HEK293 (cell line): ENCODE results near the gene CD53.

Source experiments
- CTCF ChIA-PET: fragments of 350-600 bp; formaldehyde crosslinking; extraction: SDS; loops from one replicate; lab custom pipeline; 2021; ENCODE audit warnings: antibody characterized with exemption; lab: Yijun Ruan, JAX
- POLR2A ChIA-PET: fragments of 300-600 bp; formaldehyde crosslinking; extraction: SDS; loops from one replicate; lab custom pipeline; 2020; ENCODE audit warnings: antibody characterized with exemption, inconsistent platforms; lab: Yijun Ruan, JAX
- H3K27ac ChIP-seq: fragments of 200-500 bp; sonication (Bioruptor generic); 2 replicates; pipeline ENCODE4 v1.5.1; 2014; ENCODE audit warnings: low read depth, low read length, control low read depth, inconsistent platforms; ENCODE audit errors: extremely low read depth
- H3K36me3 ChIP-seq, 2 experiments: fragments of 200-500 bp in 1 of 2; sonication (Bioruptor generic) in 1 of 2; 1 replicate in 1 of 2; 2 replicates in 1 of 2; pipeline ENCODE4 v1.5.1; 2014 to 2017; ENCODE audit warnings: inconsistent platforms in 2 of 2, low read length in 2 of 2; ENCODE audit not compliant: control insufficient read depth in 2 of 2, insufficient read depth in 1 of 2
- H3K4me1 ChIP-seq: fragments of 200-500 bp; sonication (Bioruptor generic); 2 replicates; pipeline ENCODE4 v1.5.1; 2014; ENCODE audit warnings: mild to moderate bottlenecking, low read length, inconsistent platforms; ENCODE audit not compliant: control insufficient read depth, insufficient read depth
- H3K4me3 ChIP-seq: 2 replicates; pipeline ENCODE4 v1.5.1; 2011; ENCODE audit warnings: low read depth, mild to moderate bottlenecking, control low read depth, low read length, moderate library complexity
- H3K9me3 ChIP-seq: fragments of 200-500 bp; sonication (Bioruptor generic); 2 replicates; pipeline ENCODE4 v1.5.1; 2014; ENCODE audit warnings: low read depth, low read length, inconsistent platforms; ENCODE audit not compliant: control insufficient read depth, insufficient read depth
- EGR2 ChIP-seq: fragments of 450-650 bp; formaldehyde crosslinking; IDR thresholded peaks from 2 replicates; pipeline ENCODE4 v1.5.1; 2016; ENCODE audit warnings: low read depth, missing biosample characterization, missing genetic modification characterization
- PRDM1 ChIP-seq: fragments of 450-650 bp; formaldehyde crosslinking; IDR thresholded peaks from 2 replicates; pipeline ENCODE4; 2016; ENCODE audit warnings: missing biosample characterization, missing genetic modification characterization
- SCRT2 ChIP-seq: fragments of 450-650 bp; formaldehyde crosslinking; IDR thresholded peaks from 2 replicates; pipeline ENCODE4 v1.5.1; 2016; ENCODE audit warnings: missing biosample characterization, missing genetic modification characterization
- SP7 ChIP-seq: fragments of 450-650 bp; formaldehyde crosslinking; IDR thresholded peaks from 2 replicates; pipeline ENCODE4 v1.5.1; 2016; ENCODE audit warnings: missing biosample characterization, missing genetic modification characterization
- YY1 ChIP-seq: fragments of 450-650 bp; formaldehyde crosslinking; IDR thresholded peaks from 2 replicates; pipeline ENCODE4 v1.5.1; 2018; ENCODE audit warnings: missing biosample characterization, missing genetic modification characterization
- YY2 ChIP-seq: fragments of 450-650 bp; formaldehyde crosslinking; IDR thresholded peaks from 2 replicates; pipeline ENCODE4 v1.5.1; 2016; ENCODE audit warnings: missing biosample characterization, missing genetic modification characterization
- ZEB2 ChIP-seq: fragments of 450-650 bp; formaldehyde crosslinking; IDR thresholded peaks from 2 replicates; pipeline ENCODE4 v1.5.1; 2016; ENCODE audit warnings: missing biosample characterization, missing genetic modification characterization
- ZNF10 ChIP-seq: fragments of 450-650 bp; formaldehyde crosslinking; IDR thresholded peaks from 2 replicates; pipeline ENCODE4 v1.5.1; 2017; ENCODE audit warnings: missing biosample characterization, missing genetic modification characterization
- ZNF112 ChIP-seq: fragments of 450-650 bp; formaldehyde crosslinking; IDR thresholded peaks from 2 replicates; pipeline ENCODE4 v1.5.0; 2017; ENCODE audit warnings: missing biosample characterization, missing genetic modification characterization
- ZNF140 ChIP-seq: fragments of 450-650 bp; formaldehyde crosslinking; IDR thresholded peaks from 2 replicates; pipeline ENCODE4 v1.5.1; 2016; ENCODE audit warnings: missing biosample characterization, missing genetic modification characterization
- ZNF202 ChIP-seq: fragments of 450-650 bp; formaldehyde crosslinking; IDR thresholded peaks from 2 replicates; pipeline ENCODE4 v1.5.1; 2016; ENCODE audit warnings: missing biosample characterization, missing genetic modification characterization, borderline replicate concordance
- ZNF211 ChIP-seq: fragments of 450-650 bp; formaldehyde crosslinking; IDR thresholded peaks from 2 replicates; pipeline ENCODE4 v1.5.1; 2016; ENCODE audit warnings: low read depth, missing biosample characterization, missing genetic modification characterization
- ZNF214 ChIP-seq: fragments of 450-650 bp; formaldehyde crosslinking; IDR thresholded peaks from 2 replicates; pipeline ENCODE4 v1.5.1; 2017; ENCODE audit warnings: missing biosample characterization, mild to moderate bottlenecking, missing genetic modification characterization, borderline replicate concordance
- ZNF416 ChIP-seq: fragments of 450-650 bp; formaldehyde crosslinking; IDR thresholded peaks from 2 replicates; pipeline ENCODE4 v1.5.1; 2016; ENCODE audit warnings: missing biosample characterization, missing genetic modification characterization
- ZNF423 ChIP-seq: fragments of 450-650 bp; formaldehyde crosslinking; IDR thresholded peaks from 2 replicates; pipeline ENCODE4 v1.5.1; 2016; ENCODE audit warnings: missing biosample characterization, missing genetic modification characterization
- ZNF610 ChIP-seq: fragments of 450-650 bp; formaldehyde crosslinking; IDR thresholded peaks from 2 replicates; pipeline ENCODE4 v1.5.1; 2016; ENCODE audit warnings: missing biosample characterization, missing genetic modification characterization, borderline replicate concordance
- ZXDB ChIP-seq: fragments of 450-650 bp; formaldehyde crosslinking; IDR thresholded peaks from 2 replicates; pipeline ENCODE4 v1.5.1; 2016; ENCODE audit warnings: missing biosample characterization, missing genetic modification characterization
- TF ChIP-seq, protein P1 (sequence below): fragments of 450-650 bp; formaldehyde crosslinking; IDR thresholded peaks from 2 replicates; pipeline ENCODE4 v1.5.1; 2016; ENCODE audit warnings: missing biosample characterization, missing genetic modification characterization
- TF ChIP-seq, protein P2 (sequence below): fragments of 450-650 bp; formaldehyde crosslinking; IDR thresholded peaks from 2 replicates; pipeline ENCODE4 v1.5.1; 2016; ENCODE audit warnings: missing biosample characterization, missing genetic modification characterization, borderline replicate concordance
- TF ChIP-seq, protein P3 (sequence below): fragments of 450-650 bp; formaldehyde crosslinking; IDR thresholded peaks from 2 replicates; pipeline ENCODE4 v1.5.1; 2016; ENCODE audit warnings: missing biosample characterization, missing genetic modification characterization

Gene CD53

DNA sequence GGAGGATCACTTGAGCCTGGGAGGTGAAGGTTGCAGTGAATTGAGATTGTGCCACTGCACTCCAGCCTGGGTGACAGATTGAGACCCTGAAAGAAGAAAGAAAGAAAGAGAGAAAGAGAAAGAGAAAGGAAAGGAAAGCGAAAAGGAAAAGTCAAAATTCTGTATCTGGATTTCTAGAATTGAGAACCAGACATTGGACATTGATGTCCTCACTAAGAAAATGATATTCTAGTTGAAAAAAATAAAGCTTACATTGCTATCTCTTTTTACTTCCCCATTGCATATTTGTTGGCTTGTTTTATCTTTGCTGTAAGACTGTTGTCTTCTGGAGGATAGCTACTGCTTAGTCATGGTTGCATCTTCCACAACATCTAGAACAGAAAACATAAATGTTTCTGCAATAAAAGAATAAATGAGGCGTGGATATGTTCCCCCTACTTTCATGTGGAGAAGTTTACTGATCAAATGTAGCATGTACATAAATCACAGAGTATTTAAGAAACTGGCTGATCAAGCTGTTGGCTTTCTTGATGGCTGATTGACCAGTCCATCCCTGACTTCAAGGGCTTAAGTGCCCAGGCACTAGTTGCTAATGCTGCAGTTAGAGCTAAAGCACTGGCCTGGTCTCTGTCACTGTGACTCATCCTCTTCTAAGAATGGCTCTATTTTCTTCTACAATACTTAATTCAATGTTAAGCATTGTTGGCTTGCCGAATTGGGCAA lies 17.7 kb downstream of the CD53 start:
- POLR2A ChIA-PET = no interaction called here

DNA sequence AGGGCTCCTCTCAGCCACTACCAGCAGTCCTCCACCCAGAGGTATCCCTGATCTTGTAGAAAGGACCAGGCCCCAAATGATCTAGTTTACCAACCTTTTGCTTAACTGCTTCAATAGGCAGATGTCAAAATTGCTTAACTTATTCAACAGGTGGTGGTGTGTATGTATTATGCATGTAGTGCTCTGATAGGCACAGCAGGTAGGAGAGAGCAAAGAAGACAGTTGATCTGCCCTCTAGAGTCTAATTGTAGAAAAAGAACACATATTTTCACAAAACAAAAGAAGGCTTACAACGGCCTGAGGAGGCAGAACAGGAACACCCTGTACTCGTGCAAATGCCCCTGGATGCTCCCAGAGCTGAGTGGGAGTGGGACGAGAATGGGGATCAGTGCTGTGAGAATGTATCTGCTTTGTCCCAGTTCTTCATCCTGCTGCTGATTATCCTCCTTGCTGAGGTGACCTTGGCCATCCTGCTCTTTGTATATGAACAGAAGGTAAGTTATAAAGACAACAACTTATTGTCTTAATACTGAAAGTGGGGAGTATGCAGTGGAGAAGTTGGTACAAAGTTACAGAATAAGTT lies 21.1 kb downstream of the CD53 start:
- H3K9me3 ChIP-seq = no peaks in the 10 kb centered on the region
- POLR2A ChIA-PET = no interaction called here
- peak; percentile 93 for TF ChIP-seq SCRT2 (tag by site-specific recombination)
- TF ChIP-seq ZNF416 = no peak
- CTCF ChIA-PET = no interaction called here
- H3K4me1 ChIP-seq = no peaks in the 10 kb centered on the region
- H3K4me3 ChIP-seq = no peak overlapping the region
- H3K27ac ChIP-seq = no peak overlapping the region
- H3K36me3 ChIP-seq = no peaks in the 10 kb centered on the region

More for the DNA sequence above, 17.7 kb downstream of the CD53 start:
- no peak for TF ChIP-seq ZXDB (tag by site-specific recombination)
- TF ChIP-seq ZNF10 (tag by site-specific recombination) = no peak
- TF ChIP-seq EGR2 (tag by site-specific recombination) = no peak
- TF ChIP-seq PRDM1 = peak; percentile 46
- Histone ChIP-seq H3K4me3 (no peak overlapping the region), H3K9me3 (no peaks in the 10 kb centered on the region), H3K36me3 (no peaks in the 10 kb centered on the region), H3K27ac (no peak overlapping the region), H3K4me1 (no peaks in the 10 kb centered on the region)
- CTCF ChIA-PET = no interaction called here

DNA sequence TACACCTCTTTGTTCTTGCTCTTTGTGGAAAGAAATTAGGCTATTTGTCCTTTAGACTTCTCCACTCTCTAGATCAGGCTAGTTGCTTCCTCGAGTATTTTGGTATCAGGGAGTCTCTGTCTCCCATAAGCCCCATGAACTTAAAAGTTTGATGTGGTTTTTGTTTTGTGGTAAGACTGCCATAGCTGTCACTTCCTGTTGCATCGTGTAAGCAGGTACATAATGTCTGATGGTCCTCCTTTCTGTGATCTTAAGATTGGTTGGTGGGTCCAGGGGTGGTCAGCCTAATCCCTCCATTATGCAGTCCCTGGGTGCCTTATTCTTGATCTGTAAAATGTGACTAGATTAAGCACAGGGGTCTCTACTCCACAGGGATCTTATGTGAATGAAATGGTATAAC lies 23.1 kb downstream of the CD53 start:
- CTCF ChIA-PET = no interaction called here
- no peaks in the 10 kb centered on the region for H3K36me3 ChIP-seq
- H3K4me1 ChIP-seq = no peaks in the 10 kb centered on the region

DNA sequence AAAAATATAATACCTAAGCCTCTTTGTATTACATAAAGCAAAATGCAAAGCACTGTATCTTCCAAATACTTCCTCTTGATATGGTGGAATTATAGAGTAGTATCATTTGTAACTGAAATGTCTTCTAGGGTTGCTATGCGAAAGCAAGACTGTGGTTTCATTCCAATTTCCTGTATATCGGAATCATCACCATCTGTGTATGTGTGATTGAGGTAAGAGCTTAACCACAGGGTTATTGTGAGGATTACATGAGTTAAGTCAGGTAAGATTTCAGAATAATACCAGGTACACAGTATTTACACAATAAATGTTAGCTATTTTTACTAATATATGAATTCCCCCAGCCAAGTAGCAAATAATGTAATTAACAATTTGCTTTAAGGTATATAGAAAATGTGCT lies 24.7 kb downstream of the CD53 start:
- Histone ChIP-seq H3K9me3 (no peaks in the 10 kb centered on the region), H3K27ac (no peak overlapping the region), H3K36me3 (no peaks in the 10 kb centered on the region), H3K4me1 (no peaks in the 10 kb centered on the region), H3K4me3 (no peak overlapping the region)
- CTCF ChIA-PET = interaction anchor here (0.9 kb wide), 1 partner anchor 117 kb away, joined by 3 read pairs; no protein-coding TSS in a partner anchor
- no peak for TF ChIP-seq ZNF423
- no peak for TF ChIP-seq ZNF211 (tag by site-specific recombination)
- TF ChIP-seq YY2 (tag by site-specific recombination) = no peak
- no peak for TF ChIP-seq YY1 (tag by site-specific recombination)
- no peak for TF ChIP-seq SP7
- TF ChIP-seq ZNF610 (tag by site-specific recombination) = no peak
- TF ChIP-seq, protein P1, sequence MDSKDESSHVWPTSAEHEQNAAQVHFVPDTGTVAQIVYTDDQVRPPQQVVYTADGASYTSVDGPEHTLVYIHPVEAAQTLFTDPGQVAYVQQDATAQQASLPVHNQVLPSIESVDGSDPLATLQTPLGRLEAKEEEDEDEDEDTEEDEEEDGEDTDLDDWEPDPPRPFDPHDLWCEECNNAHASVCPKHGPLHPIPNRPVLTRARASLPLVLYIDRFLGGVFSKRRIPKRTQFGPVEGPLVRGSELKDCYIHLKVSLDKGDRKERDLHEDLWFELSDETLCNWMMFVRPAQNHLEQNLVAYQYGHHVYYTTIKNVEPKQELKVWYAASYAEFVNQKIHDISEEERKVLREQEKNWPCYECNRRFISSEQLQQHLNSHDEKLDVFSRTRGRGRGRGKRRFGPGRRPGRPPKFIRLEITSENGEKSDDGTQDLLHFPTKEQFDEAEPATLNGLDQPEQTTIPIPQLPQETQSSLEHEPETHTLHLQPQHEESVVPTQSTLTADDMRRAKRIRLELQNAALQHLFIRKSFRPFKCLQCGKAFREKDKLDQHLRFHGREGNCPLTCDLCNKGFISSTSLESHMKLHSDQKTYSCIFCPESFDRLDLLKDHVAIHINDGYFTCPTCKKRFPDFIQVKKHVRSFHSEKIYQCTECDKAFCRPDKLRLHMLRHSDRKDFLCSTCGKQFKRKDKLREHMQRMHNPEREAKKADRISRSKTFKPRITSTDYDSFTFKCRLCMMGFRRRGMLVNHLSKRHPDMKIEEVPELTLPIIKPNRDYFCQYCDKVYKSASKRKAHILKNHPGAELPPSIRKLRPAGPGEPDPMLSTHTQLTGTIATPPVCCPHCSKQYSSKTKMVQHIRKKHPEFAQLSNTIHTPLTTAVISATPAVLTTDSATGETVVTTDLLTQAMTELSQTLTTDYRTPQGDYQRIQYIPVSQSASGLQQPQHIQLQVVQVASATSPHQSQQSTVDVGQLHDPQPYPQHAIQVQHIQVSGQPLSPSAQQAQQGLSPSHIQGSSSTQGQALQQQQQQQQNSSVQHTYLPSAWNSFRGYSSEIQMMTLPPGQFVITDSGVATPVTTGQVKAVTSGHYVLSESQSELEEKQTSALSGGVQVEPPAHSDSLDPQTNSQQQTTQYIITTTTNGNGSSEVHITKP (tag by site-specific recombination) = no peak
- TF ChIP-seq ZNF202 (tag by site-specific recombination) = no peak
- POLR2A ChIA-PET = no interaction called here

More for the DNA sequence above, 23.1 kb downstream of the CD53 start:
- POLR2A ChIA-PET = no interaction called here
- Histone ChIP-seq H3K27ac (no peak overlapping the region), H3K4me3 (no peak overlapping the region), H3K9me3 (no peaks in the 10 kb centered on the region)
- no peak for TF ChIP-seq ZNF140
- TF ChIP-seq, protein P2, sequence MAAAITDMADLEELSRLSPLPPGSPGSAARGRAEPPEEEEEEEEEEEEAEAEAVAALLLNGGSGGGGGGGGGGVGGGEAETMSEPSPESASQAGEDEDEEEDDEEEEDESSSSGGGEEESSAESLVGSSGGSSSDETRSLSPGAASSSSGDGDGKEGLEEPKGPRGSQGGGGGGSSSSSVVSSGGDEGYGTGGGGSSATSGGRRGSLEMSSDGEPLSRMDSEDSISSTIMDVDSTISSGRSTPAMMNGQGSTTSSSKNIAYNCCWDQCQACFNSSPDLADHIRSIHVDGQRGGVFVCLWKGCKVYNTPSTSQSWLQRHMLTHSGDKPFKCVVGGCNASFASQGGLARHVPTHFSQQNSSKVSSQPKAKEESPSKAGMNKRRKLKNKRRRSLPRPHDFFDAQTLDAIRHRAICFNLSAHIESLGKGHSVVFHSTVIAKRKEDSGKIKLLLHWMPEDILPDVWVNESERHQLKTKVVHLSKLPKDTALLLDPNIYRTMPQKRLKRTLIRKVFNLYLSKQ (tag by site-specific recombination) = no peak
- TF ChIP-seq EGR2 (tag by site-specific recombination) = no peak
- TF ChIP-seq ZNF214 (tag by site-specific recombination) = no peak
- TF ChIP-seq, protein P3, sequence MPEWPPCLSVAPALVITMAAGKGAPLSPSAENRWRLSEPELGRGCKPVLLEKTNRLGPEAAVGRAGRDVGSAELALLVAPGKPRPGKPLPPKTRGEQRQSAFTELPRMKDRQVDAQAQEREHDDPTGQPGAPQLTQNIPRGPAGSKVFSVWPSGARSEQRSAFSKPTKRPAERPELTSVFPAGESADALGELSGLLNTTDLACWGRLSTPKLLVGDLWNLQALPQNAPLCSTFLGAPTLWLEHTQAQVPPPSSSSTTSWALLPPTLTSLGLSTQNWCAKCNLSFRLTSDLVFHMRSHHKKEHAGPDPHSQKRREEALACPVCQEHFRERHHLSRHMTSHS = no peak
- no peak for TF ChIP-seq ZNF112 (tag by site-specific recombination)
- no peak for TF ChIP-seq ZEB2
- no peak for TF ChIP-seq SCRT2 (tag by site-specific recombination)
